ENCODE data around the gene USP47. TPM values are rescaled to one million over a fixed set of nuclear protein-coding genes. Genes with fewer than 3 reads are reported as not detected.

Gene USP47
- total RNA-seq, 1 experiment from 2014 or later = 50.4 TPM

- ChIA-PET CTCF (no interaction called here), POLR2A (no interaction called here)
- H3K9me3 ChIP-seq = no peaks in the 10 kb centered on the region
- intact Hi-C loops (cut with micrococcal nuclease; ENCODE audit: unreplicated experiment) = no loop called here
- Mint-ChIP-seq H3K4me3 (ENCODE audit: unreplicated experiment) (no peak overlapping the region), H3K4me1 (ENCODE audit: low read depth, unreplicated experiment) (peaks cover 33% of the 10 kb centered on the region), H3K27ac (ENCODE audit: unreplicated experiment) (no peak overlapping the region), H3K9me3 (ENCODE audit: unreplicated experiment) (no peaks in the 10 kb centered on the region), H3K27me3 (ENCODE audit: insufficient read depth, unreplicated experiment) (no peaks in the 10 kb centered on the region), H3K36me3 (ENCODE audit: insufficient read depth, unreplicated experiment) (peaks cover 19% of the 10 kb centered on the region)
- DNase-seq = no peak
- no TSS peak for BruUV-seq (replicated peaks)
- TF ChIP-seq, protein P1, sequence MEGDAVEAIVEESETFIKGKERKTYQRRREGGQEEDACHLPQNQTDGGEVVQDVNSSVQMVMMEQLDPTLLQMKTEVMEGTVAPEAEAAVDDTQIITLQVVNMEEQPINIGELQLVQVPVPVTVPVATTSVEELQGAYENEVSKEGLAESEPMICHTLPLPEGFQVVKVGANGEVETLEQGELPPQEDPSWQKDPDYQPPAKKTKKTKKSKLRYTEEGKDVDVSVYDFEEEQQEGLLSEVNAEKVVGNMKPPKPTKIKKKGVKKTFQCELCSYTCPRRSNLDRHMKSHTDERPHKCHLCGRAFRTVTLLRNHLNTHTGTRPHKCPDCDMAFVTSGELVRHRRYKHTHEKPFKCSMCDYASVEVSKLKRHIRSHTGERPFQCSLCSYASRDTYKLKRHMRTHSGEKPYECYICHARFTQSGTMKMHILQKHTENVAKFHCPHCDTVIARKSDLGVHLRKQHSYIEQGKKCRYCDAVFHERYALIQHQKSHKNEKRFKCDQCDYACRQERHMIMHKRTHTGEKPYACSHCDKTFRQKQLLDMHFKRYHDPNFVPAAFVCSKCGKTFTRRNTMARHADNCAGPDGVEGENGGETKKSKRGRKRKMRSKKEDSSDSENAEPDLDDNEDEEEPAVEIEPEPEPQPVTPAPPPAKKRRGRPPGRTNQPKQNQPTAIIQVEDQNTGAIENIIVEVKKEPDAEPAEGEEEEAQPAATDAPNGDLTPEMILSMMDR (IDR thresholded peaks at IDR 0.05; ENCODE audit: insufficient read depth in 1 of 2, low read depth in 1 of 2, low read length in 1 of 2, severe bottlenecking in 1 of 2, unreplicated experiment in 1 of 2) = no peak
- H3K4me1 ChIP-seq = peaks cover 27% of the 10 kb centered on the region
- H3K4me3 ChIP-seq (ENCODE audit: low read depth, low read length) = no peak overlapping the region
- peaks cover 8% of the 10 kb centered on the region; the same call in 1 of the 2 replicates for H3K36me3 ChIP-seq (ENCODE audit: control insufficient read depth, insufficient read depth, low read length)
- H3K27me3 ChIP-seq (replicated peaks; ENCODE audit: control insufficient read depth, insufficient read depth, low read length) = no peaks in the 10 kb centered on the region
These were observed 131.1 kb downstream of the USP47 start for GRCh38 chr11:11972730-11973341.

- no peak for DNase-seq
- BruUV-seq (replicated peaks) = no TSS peak
These were observed 131.6 kb downstream of the USP47 start for GRCh38 chr11:11973361-11973800.

DNA sequence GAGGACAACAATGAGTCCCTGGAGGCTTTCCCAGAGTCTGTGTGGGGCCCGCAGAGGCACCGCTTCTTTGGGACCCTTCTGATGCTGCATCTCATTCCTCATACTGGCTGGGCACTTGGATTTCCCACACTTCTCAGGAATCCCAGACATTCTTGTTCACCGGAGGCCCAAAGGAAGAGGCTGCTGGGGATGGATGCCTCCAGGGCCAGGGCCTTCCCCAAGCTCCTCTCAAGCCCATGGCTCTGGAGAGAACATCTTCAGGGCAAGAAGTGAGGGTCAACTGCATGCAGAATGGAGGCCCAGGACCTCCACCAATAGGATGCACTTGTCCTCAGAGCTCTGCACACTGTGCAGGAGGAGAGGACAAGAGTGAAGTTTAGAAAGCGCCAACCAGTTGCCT, 132.1 kb downstream of the USP47 start:
- intact Hi-C loops (cut with micrococcal nuclease; ENCODE audit: unreplicated experiment) = no loop called here
- POLR2A ChIA-PET = no interaction called here
- no TSS peak for BruUV-seq (replicated peaks)
- H3K27ac Mint-ChIP-seq (ENCODE audit: unreplicated experiment) = no peak overlapping the region
- Histone ChIP-seq H3K36me3 (ENCODE audit: control insufficient read depth, insufficient read depth, low read length) (0 out of 2 replicates have a peak, but pooled peaks cover 6% of the 10 kb centered on the region), H3K9me3 (no peaks in the 10 kb centered on the region), H3K4me1 (peaks cover 27% of the 10 kb centered on the region), H3K4me3 (ENCODE audit: low read depth, low read length) (no peak overlapping the region), H3K27me3 (replicated peaks; ENCODE audit: control insufficient read depth, insufficient read depth, low read length) (no peaks in the 10 kb centered on the region)
- peaks cover 6% of the 10 kb centered on the region for H3K9me3 Mint-ChIP-seq (ENCODE audit: unreplicated experiment)
- TF ChIP-seq, protein P1 (IDR thresholded peaks at IDR 0.05; ENCODE audit: insufficient read depth in 1 of 2, low read depth in 1 of 2, low read length in 1 of 2, severe bottlenecking in 1 of 2, unreplicated experiment in 1 of 2) = no peak
- H3K4me3 Mint-ChIP-seq (ENCODE audit: unreplicated experiment) = no peak overlapping the region
- no peak for DNase-seq
- H3K27me3 Mint-ChIP-seq (ENCODE audit: insufficient read depth, unreplicated experiment) = no peaks in the 10 kb centered on the region
- CTCF ChIA-PET = no interaction called here
- H3K36me3 Mint-ChIP-seq (ENCODE audit: insufficient read depth, unreplicated experiment) = peaks cover 15% of the 10 kb centered on the region
- H3K4me1 Mint-ChIP-seq (ENCODE audit: low read depth, unreplicated experiment) = peaks cover 40% of the 10 kb centered on the region

More at GRCh38 chr11:11973361-11973800, 131.6 kb downstream of the USP47 start:
- no peak overlapping the region for H3K4me3 Mint-ChIP-seq (ENCODE audit: unreplicated experiment)
- Histone ChIP-seq H3K4me3 (ENCODE audit: low read depth, low read length) (no peak overlapping the region), H3K27me3 (replicated peaks; ENCODE audit: control insufficient read depth, insufficient read depth, low read length) (no peaks in the 10 kb centered on the region), H3K36me3 (ENCODE audit: control insufficient read depth, insufficient read depth, low read length) (0 out of 2 replicates have a peak, but pooled peaks cover 6% of the 10 kb centered on the region), H3K4me1 (peaks cover 27% of the 10 kb centered on the region), H3K9me3 (no peaks in the 10 kb centered on the region)
- ChIA-PET CTCF (no interaction called here), POLR2A (no interaction called here)
- H3K9me3 Mint-ChIP-seq (ENCODE audit: unreplicated experiment) = peaks cover 2% of the 10 kb centered on the region
- peaks cover 17% of the 10 kb centered on the region for H3K36me3 Mint-ChIP-seq (ENCODE audit: insufficient read depth, unreplicated experiment)
- H3K27me3 Mint-ChIP-seq (ENCODE audit: insufficient read depth, unreplicated experiment) = no peaks in the 10 kb centered on the region
- H3K27ac Mint-ChIP-seq (ENCODE audit: unreplicated experiment) = no peak overlapping the region
- TF ChIP-seq, protein P1 (IDR thresholded peaks at IDR 0.05; ENCODE audit: insufficient read depth in 1 of 2, low read depth in 1 of 2, low read length in 1 of 2, severe bottlenecking in 1 of 2, unreplicated experiment in 1 of 2) = no peak
- peaks cover 37% of the 10 kb centered on the region for H3K4me1 Mint-ChIP-seq (ENCODE audit: low read depth, unreplicated experiment)
- intact Hi-C loops (cut with micrococcal nuclease; ENCODE audit: unreplicated experiment) = no loop called here
